GM18873 (cell line): ENCODE data around the gene SMU1.
"Not testable (repeated sequence)": the region's sequence is repeated elsewhere in the genome, so short reads cannot be mapped to it uniquely, and the experiment has no call there.

Experiments
- ATAC-seq: cut with Tn5 transposase; IDR thresholded peaks from one replicate; pipeline ENCODE4 v1.9.1; 2021; ENCODE audit warnings: mild to moderate bottlenecking, moderate library complexity, moderate number of reproducible peaks; ENCODE audit not compliant: unreplicated experiment, low FRiP score

Gene SMU1

DNA sequence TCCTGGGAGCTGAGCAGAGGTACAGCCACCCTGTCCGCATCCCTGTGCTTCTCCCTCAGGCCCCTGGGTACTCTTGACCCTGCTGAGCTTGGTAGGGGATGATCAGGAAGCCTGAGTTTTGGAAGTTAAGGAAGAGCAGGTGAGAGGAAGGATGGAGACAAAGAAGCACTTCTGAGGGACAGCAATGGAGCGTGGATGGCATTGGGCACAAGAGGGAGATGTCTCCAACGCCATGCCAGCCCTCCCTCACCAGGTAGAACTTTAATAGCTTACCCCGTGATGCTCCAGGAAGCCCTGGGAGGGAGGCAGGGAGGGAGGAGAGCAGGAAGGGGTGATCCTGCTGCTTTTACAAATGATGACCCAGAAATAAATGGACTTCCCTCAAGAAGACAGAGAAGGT, 29.9 kb upstream of the SMU1 start:
- ATAC-seq: no peak

DNA sequence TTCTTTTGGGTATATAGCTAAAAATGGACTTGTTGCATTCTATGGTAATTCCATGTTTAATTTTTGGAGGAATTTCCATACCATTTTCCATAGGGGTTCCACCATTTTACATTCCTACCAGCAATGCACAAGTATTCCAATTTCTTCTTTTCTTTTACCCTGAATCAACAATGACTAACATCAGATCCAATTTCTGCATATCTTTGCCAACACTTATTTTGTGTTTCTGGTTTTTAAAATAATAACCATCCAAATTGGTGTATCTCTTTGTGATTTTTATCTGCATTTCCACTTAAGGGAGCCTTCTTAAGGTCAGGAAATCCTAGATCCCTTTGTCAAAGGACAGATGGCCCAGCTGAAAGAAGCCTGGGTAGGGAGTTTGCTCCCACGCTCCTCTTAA, 29.5 kb upstream of the SMU1 start:
- ATAC-seq: no peak

DNA sequence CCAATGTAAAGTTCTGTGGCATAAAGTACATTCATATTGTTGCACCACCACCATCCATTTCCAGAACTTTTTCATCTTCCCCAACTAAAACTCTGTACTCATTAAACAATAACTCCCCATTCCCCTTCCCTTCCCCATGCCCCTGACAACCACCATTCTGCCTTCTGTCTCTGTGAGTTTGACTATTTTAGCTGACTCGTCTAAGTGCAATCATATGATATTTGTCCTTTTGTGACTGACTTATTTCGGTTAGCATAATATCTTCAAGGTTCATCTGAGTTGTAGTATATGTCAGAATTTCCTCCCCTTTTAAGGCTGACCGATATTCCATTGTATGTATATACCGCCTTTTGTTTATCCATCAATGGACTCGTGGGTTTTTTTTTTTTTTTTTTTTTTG, 29.0 kb upstream of the SMU1 start:
- no peak for ATAC-seq

DNA sequence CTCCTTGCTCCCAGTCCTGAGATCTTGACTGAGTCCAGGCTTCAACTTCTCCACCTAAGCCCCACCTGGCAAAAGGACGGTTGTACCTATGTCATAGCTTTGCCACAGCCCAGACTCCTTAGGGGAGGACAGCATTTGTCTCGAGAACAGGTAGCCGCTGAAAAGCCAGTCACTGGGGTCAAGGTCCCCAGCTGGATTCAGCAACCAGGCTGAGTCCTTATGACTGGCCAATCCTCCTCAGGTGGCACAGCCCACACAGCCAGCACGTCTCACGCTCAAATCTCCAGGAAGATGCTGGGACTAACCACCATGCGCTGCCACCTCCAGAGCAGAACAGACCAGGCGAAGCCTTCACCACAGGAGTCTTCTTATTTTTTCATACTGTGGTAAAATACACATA, 27.9 kb upstream of the SMU1 start:
- no peak for ATAC-seq

DNA sequence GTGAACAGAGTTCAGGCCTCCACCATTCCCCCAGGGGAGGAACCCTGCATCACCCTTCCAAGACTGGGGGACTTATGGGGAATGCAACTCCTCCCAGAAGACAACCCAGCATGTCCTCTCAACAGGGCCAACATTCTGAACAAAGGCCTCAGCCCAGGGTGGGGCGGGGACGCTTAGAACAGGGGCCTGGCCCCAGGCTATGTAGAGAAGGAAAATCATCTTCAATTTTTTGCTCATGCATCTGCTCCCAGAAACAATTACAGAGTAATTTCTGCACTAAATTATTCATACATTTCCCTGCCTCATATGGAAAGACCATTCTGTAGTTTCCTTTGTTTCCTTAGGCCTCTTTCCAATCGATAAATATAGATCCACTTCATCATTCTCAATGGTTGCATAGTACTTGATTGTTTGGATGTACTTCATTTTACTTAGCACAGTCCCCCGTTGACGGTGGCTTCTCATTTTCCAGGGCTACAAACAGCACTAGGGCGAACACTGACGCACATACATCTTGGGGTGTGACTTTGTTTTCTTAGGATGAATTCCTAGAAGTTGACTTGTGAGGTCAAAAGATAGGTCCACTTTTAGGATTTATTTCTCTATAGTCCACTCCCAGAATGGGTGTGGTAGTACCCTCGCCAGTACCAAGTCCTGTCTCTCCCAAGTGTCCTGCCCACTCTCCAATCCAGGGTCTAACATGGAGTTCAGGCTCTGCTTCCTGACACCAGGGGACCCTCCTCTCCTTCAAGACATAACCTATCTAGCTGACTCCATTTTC, 27.2 kb upstream of the SMU1 start:
- ATAC-seq: no peak

DNA sequence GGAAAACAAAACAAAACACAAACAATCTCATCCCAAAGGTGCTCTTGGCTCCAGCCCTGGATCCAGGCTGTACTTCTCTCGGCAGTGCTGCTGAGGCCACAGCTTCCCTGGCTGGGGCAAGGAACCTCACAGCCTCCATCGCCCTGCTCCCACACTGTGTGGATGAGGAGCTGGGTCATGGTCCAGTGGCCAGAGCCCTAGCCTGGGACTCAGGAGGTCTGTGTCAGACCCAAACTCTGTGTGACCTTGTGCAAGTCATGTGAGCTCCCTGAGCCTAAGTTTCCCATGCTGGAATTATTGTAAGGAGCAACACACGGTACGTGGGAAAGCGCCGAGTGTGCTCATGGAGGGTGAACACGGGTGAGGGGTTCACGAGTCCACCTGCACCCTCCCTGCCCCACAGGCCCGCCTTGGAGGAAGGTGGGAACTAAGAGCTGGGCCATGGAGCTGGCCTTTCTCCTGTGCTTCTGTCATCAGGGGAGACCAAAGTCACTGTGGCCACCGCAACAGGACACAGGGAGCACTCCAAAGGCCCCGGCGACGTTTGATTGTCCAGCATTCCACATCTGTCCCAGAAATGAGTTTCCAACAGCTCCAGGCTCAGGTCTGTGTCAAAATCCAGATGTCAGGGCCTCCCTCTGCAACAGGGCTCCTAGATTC, 26.2 kb upstream of the SMU1 start:
- ATAC-seq: no peak

DNA sequence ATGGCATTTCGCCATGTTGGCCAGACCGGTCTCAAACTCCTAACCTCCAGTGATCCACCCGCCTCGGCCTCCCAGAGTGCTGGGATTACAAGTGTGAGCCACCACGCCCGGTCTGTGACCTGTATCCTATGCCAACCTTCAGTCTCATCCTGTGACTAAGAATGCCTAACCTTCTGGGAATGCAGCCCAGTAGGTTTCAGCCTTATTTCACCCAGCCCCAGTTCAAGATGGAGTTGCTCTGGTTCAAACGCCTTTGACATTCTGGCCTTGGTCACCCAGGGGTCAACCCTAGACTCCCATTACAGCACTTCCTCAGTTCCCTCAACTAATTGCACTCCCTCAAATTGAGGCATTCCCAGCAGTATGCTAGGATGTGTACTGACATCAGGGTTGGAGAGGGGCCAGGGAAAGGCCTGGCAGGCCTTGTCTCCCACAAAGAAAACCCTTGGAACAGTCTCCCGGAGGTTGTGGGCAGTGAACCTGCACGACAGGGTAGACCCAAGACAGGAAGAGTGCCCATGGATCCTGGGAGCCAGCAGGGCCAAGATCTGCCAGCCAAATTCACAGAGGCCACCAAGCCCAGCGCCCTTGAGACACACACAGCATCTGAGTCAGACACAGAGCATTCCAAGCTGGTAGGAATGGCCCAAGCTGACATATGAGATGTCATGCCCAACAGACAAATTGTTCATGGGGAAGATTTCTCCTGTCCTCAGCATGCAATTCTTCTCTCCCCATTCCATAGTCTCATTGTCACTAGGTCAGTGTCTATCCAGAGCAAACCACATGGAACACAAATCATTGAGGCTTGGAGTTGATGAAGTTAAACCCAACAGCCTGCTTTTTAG, 24.9 kb upstream of the SMU1 start:
- ATAC-seq: no peak

DNA sequence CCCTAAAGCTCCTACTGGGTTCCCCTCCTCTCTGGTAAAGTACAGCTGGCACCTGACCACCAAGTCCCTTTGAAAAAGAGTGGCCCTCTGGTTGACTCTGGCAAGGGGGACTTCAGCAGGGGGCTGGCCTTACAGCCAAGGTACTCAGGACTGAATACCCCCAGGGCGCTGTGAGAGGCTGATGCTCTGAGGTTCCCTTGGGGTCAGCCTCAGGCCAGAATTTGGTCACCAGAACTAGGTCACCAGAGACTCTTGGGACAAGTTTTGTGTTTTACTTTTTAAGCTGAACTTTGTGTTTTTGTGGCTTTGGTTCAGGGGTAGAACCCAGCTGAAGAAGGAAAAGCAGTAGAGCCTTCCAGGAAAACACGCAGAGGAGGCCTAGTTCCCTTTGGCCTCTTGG, 23.3 kb upstream of the SMU1 start:
- ATAC-seq: no peak

DNA sequence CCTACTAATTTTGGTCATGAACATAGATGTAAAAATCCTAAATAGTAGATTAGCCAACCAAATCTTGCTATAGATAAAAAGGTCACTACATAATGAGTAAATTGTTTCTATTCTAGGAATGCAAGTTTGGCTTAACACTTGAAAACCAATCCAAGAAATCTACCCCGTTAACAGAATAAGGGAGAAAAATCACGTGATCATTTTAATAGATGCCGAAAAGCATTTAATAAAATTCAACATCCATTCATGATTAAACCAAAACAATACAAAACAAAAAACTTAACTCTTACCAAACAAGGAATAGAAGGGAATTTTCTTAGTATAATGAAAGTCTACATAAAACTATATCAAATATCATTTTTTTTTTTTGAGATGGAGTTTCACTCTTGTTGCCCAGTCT, 20.7 kb upstream of the SMU1 start:
- no peak for ATAC-seq

DNA sequence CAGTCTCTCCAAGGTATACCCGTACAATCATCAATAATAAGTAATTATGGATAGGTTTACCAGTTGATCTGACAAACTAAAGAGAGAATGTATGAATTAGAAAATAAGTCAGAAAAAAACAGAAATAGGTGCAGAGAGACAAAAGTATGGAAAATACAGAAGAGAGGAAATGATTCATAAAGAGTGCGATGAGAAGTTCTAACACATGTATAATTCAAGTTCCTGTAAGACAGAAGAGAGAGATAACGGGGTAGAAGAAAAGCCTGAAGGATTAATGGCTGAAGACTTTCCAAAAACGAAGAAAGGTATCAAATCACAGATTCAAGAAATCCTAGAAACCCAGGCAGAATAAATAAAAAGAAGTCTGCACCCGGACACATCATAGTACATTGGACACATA, 16.2 kb upstream of the SMU1 start:
- no peak for ATAC-seq

DNA sequence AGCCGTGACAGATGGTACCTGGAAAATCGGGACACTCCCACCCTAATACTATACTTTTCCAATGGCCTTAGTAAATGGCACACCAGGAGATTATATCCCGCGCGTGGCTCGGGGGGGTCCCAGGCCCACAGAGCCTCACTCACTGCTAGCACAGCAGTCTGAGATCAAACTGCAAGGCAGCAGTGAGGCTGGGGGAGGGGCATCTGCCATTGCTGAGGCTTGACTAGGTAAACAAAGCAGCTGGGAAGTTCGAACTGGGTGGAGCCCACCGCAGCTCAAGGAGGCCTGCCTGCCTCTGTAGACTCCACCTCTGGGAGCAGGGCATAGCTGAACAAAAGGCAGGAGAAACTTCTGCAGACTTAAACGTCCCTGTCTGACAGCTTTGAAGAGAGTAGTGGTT, 9.2 kb upstream of the SMU1 start:
- not testable (repeated sequence) for ATAC-seq

DNA sequence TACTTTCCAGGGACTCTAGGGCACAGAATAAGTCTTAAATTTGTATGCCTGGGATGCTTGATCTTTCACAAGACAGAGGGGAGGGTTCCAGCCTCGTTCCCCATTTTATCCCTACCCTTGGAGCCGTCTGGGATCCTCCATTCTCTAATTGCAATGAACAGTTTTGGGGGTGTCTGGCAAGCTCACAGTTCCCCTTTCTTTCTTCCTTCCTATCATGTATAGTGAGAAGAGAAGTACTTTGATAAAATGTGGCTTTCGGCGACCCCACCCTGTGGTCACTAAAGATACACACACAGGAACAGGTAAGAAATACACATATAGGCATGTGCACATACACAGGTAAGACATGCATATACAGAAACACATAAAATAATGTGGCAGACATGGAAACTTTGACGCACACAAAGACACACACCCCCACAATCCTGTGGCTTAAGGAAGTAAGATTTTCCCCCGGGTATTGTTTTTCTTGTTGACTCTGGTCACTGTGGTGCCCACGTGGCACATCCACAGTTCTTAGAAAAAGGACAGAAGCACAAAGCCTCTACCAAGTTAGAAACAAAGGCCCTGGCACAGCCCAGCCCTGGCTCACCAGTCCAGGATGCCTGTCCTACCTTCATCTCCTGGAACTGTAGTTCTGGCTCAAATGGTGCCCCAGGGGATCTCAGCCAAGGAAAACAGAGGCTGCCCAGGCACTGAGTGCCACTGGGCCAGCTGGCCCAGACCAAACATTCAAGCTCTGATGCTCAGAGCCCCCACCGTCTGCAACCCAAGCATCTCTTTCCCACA, 6.3 kb upstream of the SMU1 start:
- no peak for ATAC-seq

DNA sequence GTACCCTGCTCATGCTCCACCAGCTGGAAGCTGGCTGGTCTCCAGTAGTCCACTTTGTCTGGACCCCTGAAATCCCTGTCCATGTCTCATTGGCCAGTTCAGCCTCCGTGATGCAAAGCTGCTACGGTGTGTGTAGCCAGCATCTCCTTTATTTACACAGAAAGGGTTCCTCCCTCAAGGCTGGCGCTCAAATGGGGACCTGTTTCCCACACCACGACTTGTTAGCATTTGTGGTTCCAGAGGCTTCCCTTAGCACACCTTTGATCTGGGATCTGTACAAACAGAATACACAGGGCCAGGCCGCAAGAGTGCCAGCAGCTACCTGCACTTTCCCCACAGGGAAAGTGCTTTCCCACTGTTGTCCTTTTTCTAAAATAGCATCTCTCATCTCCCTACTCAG, 5.7 kb upstream of the SMU1 start:
- no peak for ATAC-seq

DNA sequence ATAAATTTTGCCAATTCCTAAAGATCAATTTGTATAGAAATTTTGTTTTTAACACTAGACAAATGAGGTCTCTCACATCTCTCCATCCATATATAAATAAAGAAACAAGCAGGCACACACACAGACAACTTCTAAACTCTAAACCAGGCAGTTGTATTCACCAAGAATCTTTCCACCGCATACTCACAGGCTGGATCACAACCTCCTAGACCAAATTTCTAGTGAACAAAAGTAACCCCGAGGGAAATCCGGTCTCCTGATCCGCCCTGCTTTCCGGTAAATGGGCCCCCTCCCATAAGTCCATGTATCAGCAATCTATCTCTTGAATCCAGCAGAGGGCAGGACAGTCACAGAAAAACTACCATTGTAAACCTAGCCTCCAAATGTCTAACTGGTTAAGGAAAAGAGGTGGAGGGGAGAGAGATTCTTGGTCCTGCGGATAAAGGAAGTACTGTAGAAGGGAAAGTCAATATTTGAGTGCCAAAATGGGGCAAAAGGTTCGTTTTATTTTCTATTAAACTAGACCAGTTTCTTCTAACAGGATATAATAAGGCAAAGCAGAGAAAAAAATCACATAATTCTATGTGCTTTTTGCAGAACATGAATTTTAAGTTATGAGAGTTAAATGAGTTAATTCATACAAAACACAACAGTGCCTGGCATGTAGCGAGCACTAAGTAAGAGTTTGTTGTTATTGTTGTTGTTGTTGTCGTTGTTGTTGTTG, 4.8 kb upstream of the SMU1 start:
- ATAC-seq: no peak

DNA sequence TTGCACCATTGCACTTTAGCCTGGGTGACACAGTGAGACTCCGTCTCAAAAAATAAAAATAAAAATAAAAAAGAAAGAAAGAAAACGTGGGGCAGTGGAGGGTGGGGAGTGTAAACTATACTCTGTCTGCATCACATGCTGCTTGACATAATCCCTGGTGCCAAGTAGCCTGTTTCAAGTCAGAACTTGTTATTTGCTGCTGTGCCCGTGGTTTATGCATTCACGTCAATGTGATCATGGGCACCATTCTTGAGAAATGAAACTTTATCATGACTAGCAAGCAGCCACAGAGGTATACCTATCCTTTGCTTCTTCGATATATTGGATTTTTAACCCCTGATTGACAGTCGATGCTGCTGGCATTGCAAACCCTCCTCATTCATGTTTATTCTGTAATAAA, 4.1 kb upstream of the SMU1 start:
- no peak for ATAC-seq

DNA sequence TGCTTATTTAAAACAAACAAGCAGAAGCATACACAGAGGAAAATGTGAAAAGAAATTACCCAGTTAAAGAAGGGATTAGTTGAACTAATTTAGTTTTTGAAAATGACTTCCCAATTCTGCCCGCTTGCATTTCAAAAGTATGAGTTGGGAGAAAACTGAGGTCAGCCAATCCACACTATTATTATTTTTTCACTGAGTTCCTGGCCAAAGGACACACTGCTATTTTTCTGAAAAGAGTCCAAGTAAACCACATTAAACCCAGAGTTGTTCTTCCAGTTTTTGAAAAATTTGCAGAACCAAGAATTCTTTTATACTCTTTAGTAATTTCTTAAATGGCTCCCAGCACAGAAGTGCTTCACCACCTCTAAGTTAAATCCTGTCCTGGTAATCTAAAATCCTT, 7.5 kb downstream of the SMU1 start:
- ATAC-seq: no peak

DNA sequence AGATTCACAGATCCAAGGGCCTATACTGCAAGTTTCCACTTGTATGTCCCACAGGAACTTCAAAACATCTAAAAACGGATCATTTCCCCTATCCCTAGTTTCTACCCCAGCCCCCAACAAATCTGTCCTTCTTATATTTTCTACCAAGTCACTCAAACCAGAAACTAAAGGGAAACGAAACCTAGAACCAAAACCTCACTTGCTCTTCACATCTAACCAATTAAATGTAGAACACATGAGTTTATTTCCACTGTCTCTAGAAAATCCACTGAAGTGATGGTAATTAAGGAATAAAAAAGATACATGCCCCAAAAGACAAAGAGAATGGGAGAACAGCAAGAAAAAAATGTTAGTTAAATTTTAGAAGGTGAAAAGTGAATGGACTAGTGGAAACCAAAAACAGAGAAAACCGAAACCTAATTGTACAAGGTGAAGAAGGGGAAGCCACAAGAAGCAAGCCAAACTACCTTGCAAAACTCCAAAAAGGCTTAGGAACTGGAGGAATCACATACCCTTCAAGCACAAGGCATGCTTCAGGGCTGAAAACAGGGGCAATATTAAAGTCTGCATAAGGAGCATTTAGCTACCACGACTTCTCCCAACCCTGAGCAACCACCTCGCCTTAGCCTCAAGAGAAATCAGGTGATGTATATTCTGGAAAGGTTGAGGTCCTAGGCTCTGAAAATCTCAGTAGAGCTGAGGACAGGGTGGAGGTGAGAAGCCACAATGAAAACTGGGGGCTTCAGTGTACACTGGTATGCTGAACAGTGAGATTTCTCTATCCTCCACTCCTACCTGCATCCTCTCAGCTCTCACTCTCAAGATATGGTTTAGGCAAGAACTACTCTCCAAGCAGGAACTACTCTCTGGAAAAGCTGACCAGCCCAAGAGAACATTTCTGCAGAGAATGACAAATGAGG, 11.1 kb downstream of the SMU1 start:
- ATAC-seq: no peak

DNA sequence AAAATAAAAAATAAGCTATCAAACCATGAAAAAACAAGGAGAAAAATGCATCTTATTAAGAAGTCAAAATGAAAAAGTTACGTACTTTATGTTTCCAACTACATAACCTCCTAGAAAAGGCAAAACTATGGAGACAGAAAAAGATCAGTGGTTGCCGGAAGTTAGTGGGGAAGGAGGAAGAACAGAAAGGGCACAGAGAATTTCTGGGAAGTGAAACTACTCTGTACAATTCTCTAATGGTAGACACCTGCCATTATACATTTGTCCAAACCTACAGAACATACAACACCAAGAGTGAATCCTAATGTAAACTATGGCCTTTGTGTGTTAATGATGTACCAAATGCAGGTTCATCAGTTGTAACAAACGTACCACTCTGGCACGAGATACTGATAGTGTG, 25.3 kb downstream of the SMU1 start:
- ATAC-seq: no peak
